ENCODE data around the gene CR1L.
A peak's percentile ranks its signal among the peaks of the same experiment; 100 is the strongest.
"Not testable (repeated sequence)": the region's sequence is repeated elsewhere in the genome, so short reads cannot be mapped to it uniquely, and the experiment has no call there.

CR1L gene

DNA sequence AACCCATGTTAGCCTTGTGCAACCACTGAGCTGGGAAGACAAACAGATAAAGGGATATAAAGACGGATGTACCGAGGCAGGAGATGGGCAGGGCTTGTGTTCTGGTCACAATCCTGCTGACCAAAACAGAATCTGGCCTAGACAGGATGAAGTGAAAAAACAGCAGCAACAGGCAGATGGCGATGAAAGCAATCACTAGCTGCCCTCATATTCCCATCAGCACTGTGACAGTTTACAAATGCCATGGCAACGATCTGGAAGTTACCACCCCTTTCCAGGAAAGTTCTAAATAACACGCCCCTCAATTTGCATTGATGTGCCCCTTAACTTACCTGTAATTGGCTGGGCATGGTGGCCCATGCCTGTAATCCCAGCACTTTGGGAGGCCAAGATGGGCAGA lies 66.4 kb downstream of the CR1L start:
- Histone ChIP-seq H3K27me3 (ENCODE audit: insufficient read depth, low read length, poor library complexity, severe bottlenecking) (no peaks in the 10 kb centered on the region), H4K20me1 (ENCODE audit: insufficient read depth, low read length, poor library complexity, severe bottlenecking) (no peaks in the 10 kb centered on the region), H3K9me2 (replicated peaks; ENCODE audit: low read depth, low read length) (no peaks in the 10 kb centered on the region), H3K36me3 (ENCODE audit: insufficient read depth, low read length) (no peaks in the 10 kb centered on the region), H3K4me2 (ENCODE audit: low read depth, low read length, poor library complexity, severe bottlenecking) (no peak overlapping the region), H3F3A (ENCODE audit: low read depth) (no peaks in the 10 kb centered on the region), H3K4me3 (ENCODE audit: low read length, poor library complexity, severe bottlenecking) (no peak overlapping the region), H3K4me1 (ENCODE audit: insufficient read depth, low read length, poor library complexity, severe bottlenecking) (no peaks in the 10 kb centered on the region), H3K9me3 (ENCODE audit: insufficient read depth, low read depth, low read length) (no peaks in the 10 kb centered on the region), H3K9ac (ENCODE audit: low read depth, low read length, poor library complexity, severe bottlenecking) (no peak overlapping the region), H2AFZ (ENCODE audit: low read length) (no peak overlapping the region), H3K79me2 (ENCODE audit: insufficient read depth, low read length) (no peaks in the 10 kb centered on the region)
- TF ChIP-seq, protein P1, sequence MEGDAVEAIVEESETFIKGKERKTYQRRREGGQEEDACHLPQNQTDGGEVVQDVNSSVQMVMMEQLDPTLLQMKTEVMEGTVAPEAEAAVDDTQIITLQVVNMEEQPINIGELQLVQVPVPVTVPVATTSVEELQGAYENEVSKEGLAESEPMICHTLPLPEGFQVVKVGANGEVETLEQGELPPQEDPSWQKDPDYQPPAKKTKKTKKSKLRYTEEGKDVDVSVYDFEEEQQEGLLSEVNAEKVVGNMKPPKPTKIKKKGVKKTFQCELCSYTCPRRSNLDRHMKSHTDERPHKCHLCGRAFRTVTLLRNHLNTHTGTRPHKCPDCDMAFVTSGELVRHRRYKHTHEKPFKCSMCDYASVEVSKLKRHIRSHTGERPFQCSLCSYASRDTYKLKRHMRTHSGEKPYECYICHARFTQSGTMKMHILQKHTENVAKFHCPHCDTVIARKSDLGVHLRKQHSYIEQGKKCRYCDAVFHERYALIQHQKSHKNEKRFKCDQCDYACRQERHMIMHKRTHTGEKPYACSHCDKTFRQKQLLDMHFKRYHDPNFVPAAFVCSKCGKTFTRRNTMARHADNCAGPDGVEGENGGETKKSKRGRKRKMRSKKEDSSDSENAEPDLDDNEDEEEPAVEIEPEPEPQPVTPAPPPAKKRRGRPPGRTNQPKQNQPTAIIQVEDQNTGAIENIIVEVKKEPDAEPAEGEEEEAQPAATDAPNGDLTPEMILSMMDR (conservative IDR thresholded peaks at IDR 0.05; ENCODE audit: low read length) = peak; percentile 29; the same call in 1 of the 2 replicates
- no peak for TF ChIP-seq EZH2phosphoT487 (IDR thresholded peaks at IDR 0.05; ENCODE audit: borderline replicate concordance)

DNA sequence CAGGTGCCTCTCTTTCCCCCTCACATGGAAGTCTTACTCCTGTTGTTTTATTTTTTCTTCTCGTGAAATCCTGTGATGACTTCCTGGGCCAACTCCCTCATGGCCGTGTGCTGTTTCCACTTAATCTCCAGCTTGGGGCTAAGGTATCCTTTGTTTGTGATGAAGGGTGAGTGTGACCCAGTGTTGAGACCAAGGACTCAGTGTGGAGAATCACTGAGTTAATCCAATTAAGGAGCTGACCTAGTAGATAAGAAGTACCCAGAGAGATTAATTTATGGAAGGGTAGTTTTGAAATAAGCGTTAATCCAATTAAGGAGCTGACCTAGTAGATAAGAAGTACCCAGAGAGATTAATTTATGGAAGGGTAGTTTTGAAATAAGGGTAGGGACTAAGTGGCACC lies 67.8 kb downstream of the CR1L start:
- H3K9ac ChIP-seq (ENCODE audit: low read depth, low read length, poor library complexity, severe bottlenecking); H3K9me3 ChIP-seq (ENCODE audit: insufficient read depth, low read depth, low read length); H2AFZ ChIP-seq (ENCODE audit: low read length); H4K20me1 ChIP-seq (ENCODE audit: insufficient read depth, low read length, poor library complexity, severe bottlenecking); H3K36me3 ChIP-seq (ENCODE audit: insufficient read depth, low read length); H3K4me3 ChIP-seq (ENCODE audit: low read length, poor library complexity, severe bottlenecking); H3K27me3 ChIP-seq (ENCODE audit: insufficient read depth, low read length, poor library complexity, severe bottlenecking); H3K4me1 ChIP-seq (ENCODE audit: insufficient read depth, low read length, poor library complexity, severe bottlenecking); H3K9me2 ChIP-seq (replicated peaks; ENCODE audit: low read depth, low read length); H3K79me2 ChIP-seq (ENCODE audit: insufficient read depth, low read length); H3K4me2 ChIP-seq (ENCODE audit: low read depth, low read length, poor library complexity, severe bottlenecking); H3F3A ChIP-seq (ENCODE audit: low read depth): not testable (repeated sequence)

DNA sequence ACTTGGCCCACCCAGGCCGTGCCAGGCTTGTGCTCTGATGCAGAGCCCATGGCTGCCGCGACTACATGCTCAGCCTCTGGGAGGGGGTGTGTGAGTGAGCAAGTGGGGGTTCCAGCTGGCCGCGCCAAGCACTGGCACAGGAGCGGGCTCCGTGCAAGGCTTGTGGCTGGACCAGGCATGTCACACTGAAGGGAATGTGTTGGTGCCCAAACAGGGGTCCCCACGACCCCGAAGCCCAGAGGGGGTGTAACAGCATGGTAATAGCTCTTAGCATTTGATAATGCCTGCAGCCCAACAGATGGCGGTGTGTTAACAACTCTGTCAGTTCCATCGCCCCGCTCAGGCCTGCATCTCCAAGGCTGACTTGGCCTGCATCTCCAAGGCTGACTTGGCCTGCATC lies 68.6 kb downstream of the CR1L start:
- Histone ChIP-seq H3K9ac (ENCODE audit: low read depth, low read length, poor library complexity, severe bottlenecking) (no peak overlapping the region), H3K36me3 (ENCODE audit: insufficient read depth, low read length) (no peaks in the 10 kb centered on the region), H3K9me3 (ENCODE audit: insufficient read depth, low read depth, low read length) (no peaks in the 10 kb centered on the region), H3K4me2 (ENCODE audit: low read depth, low read length, poor library complexity, severe bottlenecking) (no peak overlapping the region), H3F3A (ENCODE audit: low read depth) (no peaks in the 10 kb centered on the region), H3K79me2 (ENCODE audit: insufficient read depth, low read length) (no peaks in the 10 kb centered on the region), H3K27me3 (ENCODE audit: insufficient read depth, low read length, poor library complexity, severe bottlenecking) (no peaks in the 10 kb centered on the region), H2AFZ (ENCODE audit: low read length) (no peak overlapping the region), H3K9me2 (replicated peaks; ENCODE audit: low read depth, low read length) (no peaks in the 10 kb centered on the region), H4K20me1 (ENCODE audit: insufficient read depth, low read length, poor library complexity, severe bottlenecking) (no peaks in the 10 kb centered on the region), H3K4me3 (ENCODE audit: low read length, poor library complexity, severe bottlenecking) (no peak overlapping the region), H3K4me1 (ENCODE audit: insufficient read depth, low read length, poor library complexity, severe bottlenecking) (no peaks in the 10 kb centered on the region)
- TF ChIP-seq EZH2phosphoT487 (IDR thresholded peaks at IDR 0.05; ENCODE audit: borderline replicate concordance) = no peak
- TF ChIP-seq, protein P1 (conservative IDR thresholded peaks at IDR 0.05; ENCODE audit: low read length) = peak; percentile 31

DNA sequence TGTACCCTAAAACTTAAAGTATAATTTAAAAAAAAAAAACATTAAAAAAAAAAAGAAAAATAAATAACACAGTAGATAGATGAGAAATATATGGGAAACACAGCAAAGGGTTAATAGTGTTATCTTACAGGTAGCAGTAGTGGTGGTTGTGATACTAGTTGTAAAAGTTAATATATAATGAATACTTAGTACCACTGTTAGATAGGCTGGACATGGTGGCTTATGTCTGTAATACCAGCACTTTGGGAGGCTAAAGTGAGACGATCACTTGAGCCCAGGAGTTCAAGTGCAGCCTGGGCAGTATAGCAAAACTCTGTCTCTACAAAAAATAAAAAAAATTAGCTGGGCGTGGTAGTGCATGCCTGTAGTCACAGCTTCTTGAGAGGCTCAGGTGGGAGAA lies 74.3 kb downstream of the CR1L start:
- no peaks in the 10 kb centered on the region for H3K79me2 ChIP-seq (ENCODE audit: insufficient read depth, low read length)
- H3F3A ChIP-seq (ENCODE audit: low read depth) = no peaks in the 10 kb centered on the region
- no peak overlapping the region for H3K9ac ChIP-seq (ENCODE audit: low read depth, low read length, poor library complexity, severe bottlenecking)
- no peak overlapping the region for H3K4me2 ChIP-seq (ENCODE audit: low read depth, low read length, poor library complexity, severe bottlenecking)
- no peaks in the 10 kb centered on the region for H3K9me2 ChIP-seq (replicated peaks; ENCODE audit: low read depth, low read length)
- H2AFZ ChIP-seq (ENCODE audit: low read length) = no peak overlapping the region
- no peaks in the 10 kb centered on the region for H3K36me3 ChIP-seq (ENCODE audit: insufficient read depth, low read length)
- H3K9me3 ChIP-seq (ENCODE audit: insufficient read depth, low read depth, low read length) = no peaks in the 10 kb centered on the region
- no peak overlapping the region for H3K4me3 ChIP-seq (ENCODE audit: low read length, poor library complexity, severe bottlenecking)
- TF ChIP-seq EZH2phosphoT487 (IDR thresholded peaks at IDR 0.05; ENCODE audit: borderline replicate concordance) = no peak
- TF ChIP-seq, protein P1 (conservative IDR thresholded peaks at IDR 0.05; ENCODE audit: low read length) = no peak
- H4K20me1 ChIP-seq (ENCODE audit: insufficient read depth, low read length, poor library complexity, severe bottlenecking) = no peaks in the 10 kb centered on the region
- no peaks in the 10 kb centered on the region for H3K4me1 ChIP-seq (ENCODE audit: insufficient read depth, low read length, poor library complexity, severe bottlenecking)
- no peaks in the 10 kb centered on the region for H3K27me3 ChIP-seq (ENCODE audit: insufficient read depth, low read length, poor library complexity, severe bottlenecking)

DNA sequence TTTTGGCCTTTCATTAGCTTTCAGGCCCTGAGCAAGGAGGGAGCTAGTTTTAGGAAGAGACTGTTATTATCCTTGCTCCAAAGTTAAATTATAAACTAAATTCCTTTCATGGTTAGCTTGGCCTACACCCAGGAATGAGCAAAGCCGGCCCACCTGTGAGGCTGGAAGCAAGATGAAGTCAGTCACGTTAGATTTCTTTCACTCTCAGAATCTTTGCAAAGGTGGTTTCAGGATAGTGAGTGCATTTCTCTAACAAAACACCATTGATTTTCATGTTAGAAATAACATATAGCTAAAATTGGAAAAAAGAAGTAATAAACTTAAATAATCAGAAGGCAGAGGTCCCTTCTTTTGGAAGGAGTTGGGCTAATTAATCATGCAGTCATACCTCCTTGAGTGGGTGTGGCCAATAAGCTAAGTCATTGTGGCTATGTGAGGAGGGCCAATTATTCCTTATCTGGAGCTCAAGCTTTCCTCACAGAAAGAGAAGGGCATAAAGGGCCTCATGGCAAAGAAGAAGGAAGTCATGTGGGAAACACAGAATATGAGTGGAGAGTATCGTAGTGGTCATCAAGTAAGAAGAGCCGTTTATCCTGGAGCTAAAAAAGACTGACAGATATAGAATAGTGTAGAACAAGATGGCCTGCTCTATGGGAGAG lies 83.4 kb downstream of the CR1L start:
- H3K4me2 ChIP-seq (ENCODE audit: low read depth, low read length, poor library complexity, severe bottlenecking); H3K79me2 ChIP-seq (ENCODE audit: insufficient read depth, low read length); H3K4me3 ChIP-seq (ENCODE audit: low read length, poor library complexity, severe bottlenecking): not testable (repeated sequence)

More for the DNA sequence above, 83.4 kb downstream of the CR1L start:
- not testable (repeated sequence) for H3K9me3 ChIP-seq (ENCODE audit: insufficient read depth, low read depth, low read length); H3K27me3 ChIP-seq (ENCODE audit: insufficient read depth, low read length, poor library complexity, severe bottlenecking); H3K9me2 ChIP-seq (replicated peaks; ENCODE audit: low read depth, low read length); H3F3A ChIP-seq (ENCODE audit: low read depth); H2AFZ ChIP-seq (ENCODE audit: low read length); H4K20me1 ChIP-seq (ENCODE audit: insufficient read depth, low read length, poor library complexity, severe bottlenecking); H3K36me3 ChIP-seq (ENCODE audit: insufficient read depth, low read length); H3K9ac ChIP-seq (ENCODE audit: low read depth, low read length, poor library complexity, severe bottlenecking); H3K4me1 ChIP-seq (ENCODE audit: insufficient read depth, low read length, poor library complexity, severe bottlenecking)

All from Loucy (cell line).